ENCODE data around the gene HBQ1.

HBQ1 gene

DNA sequence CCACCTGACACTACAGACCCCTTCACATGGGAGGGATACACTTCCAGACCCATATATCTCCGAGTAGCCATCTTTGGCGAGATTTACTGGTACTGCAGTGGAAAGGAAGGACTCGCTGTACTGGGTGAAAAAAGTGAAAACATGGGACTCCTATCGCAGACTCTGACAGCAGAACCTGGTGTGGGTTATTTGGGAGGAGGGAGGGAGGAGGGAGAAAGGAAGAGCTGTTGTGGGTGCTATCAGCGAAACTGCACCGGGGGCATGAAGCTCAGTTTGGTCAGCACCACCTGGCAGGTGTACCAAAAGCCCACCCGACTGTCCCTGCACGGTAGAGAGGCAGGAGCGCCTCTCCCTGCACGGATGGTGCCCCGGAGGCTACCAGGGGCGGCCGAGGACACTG, 5.0 kb downstream of the HBQ1 start:
- H4K8ac ChIP-seq (ENCODE audit: low read length): no peak overlapping the region
- no peak overlapping the region for H2BK15ac ChIP-seq (ENCODE audit: low read depth, poor library complexity, severe bottlenecking)
- H3K9me3 ChIP-seq (ENCODE audit: control insufficient read depth, low read length): no peaks in the 10 kb centered on the region
- no peak overlapping the region for H4K91ac ChIP-seq (ENCODE audit: low read length)
- no peak overlapping the region for H2AFZ ChIP-seq (ENCODE audit: low read depth, low read length)
- H3K23ac ChIP-seq (ENCODE audit: low read length in 2 of 2): no peak overlapping the region
- H3K4me3 ChIP-seq (ENCODE audit: insufficient read depth in 1 of 2, low read depth in 1 of 2, low read length in 2 of 2): no peak overlapping the region
- no peak overlapping the region for H2BK120ac ChIP-seq (ENCODE audit: low read depth, low read length)
- H3K27ac ChIP-seq (ENCODE audit: low read length, poor library complexity, severe bottlenecking): no peak overlapping the region
- H3K9ac ChIP-seq (ENCODE audit: low read length): no peak overlapping the region
- no peak overlapping the region for H2AK5ac ChIP-seq (ENCODE audit: low read length, severe bottlenecking)
- DNase-seq: no peak
- no peak overlapping the region for H2BK5ac ChIP-seq (ENCODE audit: low read depth, low read length, poor library complexity, severe bottlenecking)
- no peak overlapping the region for H3K14ac ChIP-seq (ENCODE audit: low read length in 2 of 2)
- peaks cover 3 to 8% of the 10 kb centered on the region in 2 experiments for H3K27me3 ChIP-seq (ENCODE audit: control insufficient read depth in 1 of 2, insufficient read depth in 1 of 2, low read length in 2 of 2)
- 96% methylated on average over 13 of the region's 13 CpGs for WGBS
- H3K4ac ChIP-seq (ENCODE audit: low read depth in 1 of 2, low read length in 2 of 2): no peak overlapping the region
- no peak overlapping the region for H3K18ac ChIP-seq (ENCODE audit: low read depth in 1 of 2, low read length in 2 of 2)
- H2BK12ac ChIP-seq (ENCODE audit: low read length in 2 of 2): no peak overlapping the region
- peaks cover 41 to 65% of the 10 kb centered on the region in 2 experiments for H3K36me3 ChIP-seq (ENCODE audit: control insufficient read depth in 1 of 2, insufficient read depth in 2 of 2, low read depth in 1 of 2, low read length in 2 of 2)
- no peak overlapping the region for H3K4me2 ChIP-seq (ENCODE audit: low read length, poor library complexity, severe bottlenecking)
- H3K79me1 ChIP-seq (replicated peaks; ENCODE audit: low read length, poor library complexity, severe bottlenecking): peaks cover 14% of the 10 kb centered on the region
- H3K4me1 ChIP-seq (ENCODE audit: control insufficient read depth, insufficient read depth, low read depth, low read length): peaks cover 15% of the 10 kb centered on the region

DNA sequence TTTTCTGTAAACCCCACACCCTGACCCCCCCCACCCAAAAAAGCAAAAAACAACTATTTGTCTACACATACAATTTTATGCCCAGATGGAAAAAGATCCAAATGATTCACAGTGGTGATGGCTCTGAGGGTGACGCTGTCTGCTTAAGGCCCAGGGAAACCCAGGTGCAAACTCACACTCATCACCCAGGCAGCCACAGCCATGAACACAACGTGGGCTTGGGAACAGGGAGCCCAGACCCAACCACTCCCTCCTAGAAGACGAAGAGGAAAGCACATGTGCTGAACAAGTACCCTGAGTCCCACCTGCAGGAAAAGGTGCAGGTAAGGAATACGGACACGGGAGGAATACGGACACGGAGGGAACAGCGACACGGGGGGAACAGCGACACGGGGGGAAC, 5.4 kb downstream of the HBQ1 start:
- no peak for DNase-seq
- no peak overlapping the region for H3K4me2 ChIP-seq (ENCODE audit: low read length, poor library complexity, severe bottlenecking)
- H4K8ac ChIP-seq (ENCODE audit: low read length): peak overlapping the region; percentile 36
- no peak overlapping the region for H3K18ac ChIP-seq (ENCODE audit: low read depth in 1 of 2, low read length in 2 of 2)
- no peak overlapping the region for H2BK12ac ChIP-seq (ENCODE audit: low read length in 2 of 2)
- no peak overlapping the region for H2BK15ac ChIP-seq (ENCODE audit: low read depth, poor library complexity, severe bottlenecking)
- H3K36me3 ChIP-seq (ENCODE audit: control insufficient read depth in 1 of 2, insufficient read depth in 2 of 2, low read depth in 1 of 2, low read length in 2 of 2): peaks cover 45 to 67% of the 10 kb centered on the region in 2 experiments
- peak overlapping the region; percentile 45 for H4K91ac ChIP-seq (ENCODE audit: low read length)
- no peak overlapping the region for H2AK5ac ChIP-seq (ENCODE audit: low read length, severe bottlenecking)
- no peak overlapping the region for H3K27ac ChIP-seq (ENCODE audit: low read length, poor library complexity, severe bottlenecking)
- WGBS: 97% methylated on average over 5 of the region's 11 CpGs
- no peak overlapping the region for H2BK5ac ChIP-seq (ENCODE audit: low read depth, low read length, poor library complexity, severe bottlenecking)
- no peak overlapping the region for H2AFZ ChIP-seq (ENCODE audit: low read depth, low read length)
- H3K23ac ChIP-seq (ENCODE audit: low read length in 2 of 2): no peak overlapping the region
- no peak overlapping the region for H3K9ac ChIP-seq (ENCODE audit: low read length)
- H3K4me3 ChIP-seq (ENCODE audit: insufficient read depth in 1 of 2, low read depth in 1 of 2, low read length in 2 of 2): no peak overlapping the region
- no peak overlapping the region for H3K4ac ChIP-seq (ENCODE audit: low read depth in 1 of 2, low read length in 2 of 2)
- no peaks in the 10 kb centered on the region for H3K9me3 ChIP-seq (ENCODE audit: control insufficient read depth, low read length)
- no peak overlapping the region for H2BK120ac ChIP-seq (ENCODE audit: low read depth, low read length)
- peaks cover 16% of the 10 kb centered on the region for H3K79me1 ChIP-seq (replicated peaks; ENCODE audit: low read length, poor library complexity, severe bottlenecking)
- no peak overlapping the region for H3K14ac ChIP-seq (ENCODE audit: low read length in 2 of 2)
- H3K4me1 ChIP-seq (ENCODE audit: control insufficient read depth, insufficient read depth, low read depth, low read length): peaks cover 10% of the 10 kb centered on the region
- peaks cover 3 to 5% of the 10 kb centered on the region in 2 experiments for H3K27me3 ChIP-seq (ENCODE audit: control insufficient read depth in 1 of 2, insufficient read depth in 1 of 2, low read length in 2 of 2)

GRCh38 chr16:187330-187729, 7.1 kb downstream of the HBQ1 start:
- Histone ChIP-seq H3K4me3 (ENCODE audit: insufficient read depth in 1 of 2, low read depth in 1 of 2, low read length in 2 of 2) (no peak overlapping the region), H2AFZ (ENCODE audit: low read depth, low read length) (no peak overlapping the region), H3K14ac (ENCODE audit: low read length in 2 of 2) (no peak overlapping the region), H2BK12ac (ENCODE audit: low read length in 2 of 2) (no peak overlapping the region), H3K4me1 (ENCODE audit: control insufficient read depth, insufficient read depth, low read depth, low read length) (no peaks in the 10 kb centered on the region), H4K91ac (ENCODE audit: low read length) (no peak overlapping the region), H2BK15ac (ENCODE audit: low read depth, poor library complexity, severe bottlenecking) (no peak overlapping the region), H3K4me2 (ENCODE audit: low read length, poor library complexity, severe bottlenecking) (no peak overlapping the region), H3K9me3 (ENCODE audit: control insufficient read depth, low read length) (no peaks in the 10 kb centered on the region), H3K9ac (ENCODE audit: low read length) (no peak overlapping the region), H3K18ac (ENCODE audit: low read depth in 1 of 2, low read length in 2 of 2) (no peak overlapping the region), H2AK5ac (ENCODE audit: low read length, severe bottlenecking) (no peak overlapping the region), H3K27me3 (ENCODE audit: control insufficient read depth in 1 of 2, insufficient read depth in 1 of 2, low read length in 2 of 2) (no peaks in the 10 kb centered on the region), H2BK5ac (ENCODE audit: low read depth, low read length, poor library complexity, severe bottlenecking) (no peak overlapping the region), H3K79me1 (replicated peaks; ENCODE audit: low read length, poor library complexity, severe bottlenecking) (peaks cover 24% of the 10 kb centered on the region), H3K23ac (ENCODE audit: low read length in 2 of 2) (no peak overlapping the region), H3K27ac (ENCODE audit: low read length, poor library complexity, severe bottlenecking) (no peak overlapping the region), H3K4ac (ENCODE audit: low read depth in 1 of 2, low read length in 2 of 2) (no peak overlapping the region), H4K8ac (ENCODE audit: low read length) (no peak overlapping the region), H3K36me3 (ENCODE audit: control insufficient read depth in 1 of 2, insufficient read depth in 2 of 2, low read depth in 1 of 2, low read length in 2 of 2) (peaks cover 61 to 80% of the 10 kb centered on the region in 2 experiments), H2BK120ac (ENCODE audit: low read depth, low read length) (no peak overlapping the region)
- over 99% methylated on average over 8 of the region's 8 CpGs for WGBS
- DNase-seq: no peak

- Histone ChIP-seq H2BK120ac (ENCODE audit: low read depth, low read length) (no peak overlapping the region), H2AFZ (ENCODE audit: low read depth, low read length) (no peak overlapping the region), H3K4me1 (ENCODE audit: control insufficient read depth, insufficient read depth, low read depth, low read length) (no peaks in the 10 kb centered on the region), H3K36me3 (ENCODE audit: control insufficient read depth in 1 of 2, insufficient read depth in 2 of 2, low read depth in 1 of 2, low read length in 2 of 2) (peaks cover 73 to 84% of the 10 kb centered on the region in 2 experiments), H3K79me1 (replicated peaks; ENCODE audit: low read length, poor library complexity, severe bottlenecking) (peaks cover 28% of the 10 kb centered on the region), H3K18ac (ENCODE audit: low read depth in 1 of 2, low read length in 2 of 2) (no peak overlapping the region), H4K91ac (ENCODE audit: low read length) (no peak overlapping the region), H2BK5ac (ENCODE audit: low read depth, low read length, poor library complexity, severe bottlenecking) (no peak overlapping the region), H2BK15ac (ENCODE audit: low read depth, poor library complexity, severe bottlenecking) (no peak overlapping the region), H3K27me3 (ENCODE audit: control insufficient read depth in 1 of 2, insufficient read depth in 1 of 2, low read length in 2 of 2) (no peaks in the 10 kb centered on the region), H3K27ac (ENCODE audit: low read length, poor library complexity, severe bottlenecking) (no peak overlapping the region), H2BK12ac (ENCODE audit: low read length in 2 of 2) (no peak overlapping the region), H3K4ac (ENCODE audit: low read depth in 1 of 2, low read length in 2 of 2) (no peak overlapping the region), H3K4me3 (ENCODE audit: insufficient read depth in 1 of 2, low read depth in 1 of 2, low read length in 2 of 2) (no peak overlapping the region), H3K14ac (ENCODE audit: low read length in 2 of 2) (no peak overlapping the region), H4K8ac (ENCODE audit: low read length) (no peak overlapping the region), H2AK5ac (ENCODE audit: low read length, severe bottlenecking) (no peak overlapping the region), H3K9me3 (ENCODE audit: control insufficient read depth, low read length) (no peaks in the 10 kb centered on the region), H3K4me2 (ENCODE audit: low read length, poor library complexity, severe bottlenecking) (no peak overlapping the region), H3K23ac (ENCODE audit: low read length in 2 of 2) (no peak overlapping the region), H3K9ac (ENCODE audit: low read length) (no peak overlapping the region)
- DNase-seq: no peak
- WGBS: 93% methylated on average over 6 of the region's 8 CpGs
These were observed 8.4 kb downstream of the HBQ1 start for GRCh38 chr16:188674-189073.
